Lung (tissue), 12 donors: ENCODE data around the gene CDK14. TPM values are rescaled to one million over a fixed set of nuclear protein-coding genes. Genes with fewer than 3 reads are reported as not detected.

Experiments
- ATAC-seq: fragments of 200-7000 bp; cut with Tn5 transposase; one replicate; pipeline ENCODE4 v1.9.1; 2020; ENCODE audit warnings: moderate number of reproducible peaks; ENCODE audit not compliant: insufficient read depth, low FRiP score
- DNase-seq, 3 donors: peaks; one replicate each; pipeline ENCODE4 v3.0.0-alpha.2; 2013 to 2017
- H3K27ac ChIP-seq, 2 donors: one replicate each; pipeline ENCODE4 v1.5.1; 2013; ENCODE audit warnings: mild to moderate bottlenecking in 2 of 2, moderate library complexity in 2 of 2, control low read depth in 1 of 2, inconsistent platforms in 1 of 2, low read depth in 1 of 2, low read length in 1 of 2
- H3K27me3 ChIP-seq, 3 donors: one replicate each; pipeline ENCODE4 v1.5.1; 2013; ENCODE audit warnings: low read length in 2 of 3; ENCODE audit not compliant: control insufficient read depth in 3 of 3, insufficient read depth in 3 of 3
- H3K36me3 ChIP-seq, 4 donors: one replicate each; pipeline ENCODE4 v1.5.1; 2013; ENCODE audit warnings: low read length in 4 of 4, mild to moderate bottlenecking in 1 of 4, moderate library complexity in 1 of 4; ENCODE audit not compliant: control insufficient read depth in 4 of 4, insufficient read depth in 4 of 4
- H3K4me1 ChIP-seq, 5 donors: one replicate each; pipeline ENCODE4 v1.5.1; 2013; ENCODE audit warnings: low read length in 5 of 5, mild to moderate bottlenecking in 2 of 5, moderate library complexity in 1 of 5; ENCODE audit not compliant: control insufficient read depth in 5 of 5, insufficient read depth in 5 of 5
- H3K4me3 ChIP-seq: one replicate; pipeline ENCODE4 v1.5.1; 2013; ENCODE audit warnings: mild to moderate bottlenecking, control low read depth, moderate library complexity
- H3K9ac ChIP-seq, 2 donors: one replicate each; pipeline ENCODE4 v1.5.1; 2013; ENCODE audit warnings: low read length in 2 of 2, control low read depth in 1 of 2; ENCODE audit not compliant: insufficient read depth in 1 of 2
- H3K9me3 ChIP-seq, 4 donors: one replicate each; pipeline ENCODE4 v1.5.1; 2013; ENCODE audit warnings: low read length in 3 of 4, mild to moderate bottlenecking in 1 of 4, moderate library complexity in 1 of 4; ENCODE audit not compliant: control insufficient read depth in 4 of 4, insufficient read depth in 3 of 4
- WGBS, 2 donors: extraction: QIAGEN DNeasy Blood & Tissue Kit; methylation state at CpG; one replicate each; pipeline ENCODE4 v1.1.7; 2013; 5-methylcytosine and 5-hydroxymethylcytosine counted together
- polyA plus RNA-seq, 2 donors: library from polyadenylated mRNA; stranded (reverse); fragments of 200-250 nt; gene quantifications; one replicate each; pipeline ENCODE4 v1.2.1, GENCODE V29; 2013
- total RNA-seq, 2 donors: library from RNA; depleted of rRNA in 1 of 2; stranded (reverse); fragments of >200 nt in 1 of 2; gene quantifications; one replicate each; pipeline ENCODE4 v1.2.1, GENCODE V29; 2014 to 2021
- TF ChIP-seq, protein P1 (sequence below): IDR thresholded peaks from 2 replicates; pipeline ENCODE4 v1.5.1; 2012; ENCODE audit warnings: mild to moderate bottlenecking; ENCODE audit errors: control extremely low read depth, extremely low read depth
- donor health status: control.
- donor health status: control.
- donor health status: Bipolar disorder and iron deficiency.
- donor health status: healthy.
- donor health status: DM: yes; HTN: yes; CAD: no.

CDK14 gene
- total and polyA plus RNA-seq, 4 donors = 4.3 to 117 (median 18.9) TPM

GRCh38 chr7:90891529-90891928 is 295.4 kb downstream of the CDK14 start:
- H3K36me3 ChIP-seq = no peaks in the 10 kb centered on the region
- 61 to 73% methylated on average over 1 of the region's 1 CpG for WGBS, 2 donors
- no peak for DNase-seq
- ATAC-seq = no peak
- H3K9me3 ChIP-seq = no peaks in the 10 kb centered on the region
- no peak overlapping the region for H3K9ac ChIP-seq
- no peak overlapping the region for H3K4me3 ChIP-seq
- H3K27me3 ChIP-seq = no peaks in the 10 kb centered on the region
- peaks cover 0 to 9% (median 0%) of the 10 kb centered on the region in 5 donors for H3K4me1 ChIP-seq
- TF ChIP-seq, protein P1, sequence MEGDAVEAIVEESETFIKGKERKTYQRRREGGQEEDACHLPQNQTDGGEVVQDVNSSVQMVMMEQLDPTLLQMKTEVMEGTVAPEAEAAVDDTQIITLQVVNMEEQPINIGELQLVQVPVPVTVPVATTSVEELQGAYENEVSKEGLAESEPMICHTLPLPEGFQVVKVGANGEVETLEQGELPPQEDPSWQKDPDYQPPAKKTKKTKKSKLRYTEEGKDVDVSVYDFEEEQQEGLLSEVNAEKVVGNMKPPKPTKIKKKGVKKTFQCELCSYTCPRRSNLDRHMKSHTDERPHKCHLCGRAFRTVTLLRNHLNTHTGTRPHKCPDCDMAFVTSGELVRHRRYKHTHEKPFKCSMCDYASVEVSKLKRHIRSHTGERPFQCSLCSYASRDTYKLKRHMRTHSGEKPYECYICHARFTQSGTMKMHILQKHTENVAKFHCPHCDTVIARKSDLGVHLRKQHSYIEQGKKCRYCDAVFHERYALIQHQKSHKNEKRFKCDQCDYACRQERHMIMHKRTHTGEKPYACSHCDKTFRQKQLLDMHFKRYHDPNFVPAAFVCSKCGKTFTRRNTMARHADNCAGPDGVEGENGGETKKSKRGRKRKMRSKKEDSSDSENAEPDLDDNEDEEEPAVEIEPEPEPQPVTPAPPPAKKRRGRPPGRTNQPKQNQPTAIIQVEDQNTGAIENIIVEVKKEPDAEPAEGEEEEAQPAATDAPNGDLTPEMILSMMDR = no peak
- no peak overlapping the region for H3K27ac ChIP-seq

DNA sequence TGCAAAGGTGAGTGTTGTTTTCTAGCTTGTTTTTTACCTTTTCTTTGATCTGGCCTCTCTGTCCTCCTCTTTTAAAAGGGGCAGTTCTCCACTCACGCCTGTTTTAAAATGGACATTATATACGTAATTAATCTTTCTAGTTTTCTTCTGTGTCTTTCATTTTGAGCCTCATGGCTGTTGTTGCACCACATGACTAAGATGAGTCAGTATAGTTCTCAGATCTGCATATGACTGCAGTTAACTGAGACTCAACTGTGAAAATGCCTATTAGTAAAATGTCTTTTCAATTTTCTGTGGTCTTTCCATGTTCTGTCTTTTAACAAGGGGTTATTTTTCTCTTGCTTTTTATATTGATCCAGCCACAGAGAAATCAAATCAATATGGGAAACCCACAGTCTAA is 296.1 kb downstream of the CDK14 start:
- H3K27ac ChIP-seq = no peak overlapping the region
- DNase-seq = no peak
- no peak for ATAC-seq
- no peak overlapping the region for H3K4me3 ChIP-seq
- no peak overlapping the region for H3K9ac ChIP-seq
- no peaks in the 10 kb centered on the region for H3K9me3 ChIP-seq
- H3K4me1 ChIP-seq = peaks cover 0 to 9% (median 0%) of the 10 kb centered on the region in 5 donors
- no peaks in the 10 kb centered on the region for H3K36me3 ChIP-seq
- no peaks in the 10 kb centered on the region for H3K27me3 ChIP-seq
- WGBS, 2 donors = 94 to 97% methylated on average over 2 of the region's 2 CpGs
- TF ChIP-seq, protein P1 = no peak

GRCh38 chr7:90894122-90894521 is 298.0 kb downstream of the CDK14 start:
- H3K4me3 ChIP-seq = no peak overlapping the region

More at GRCh38 chr7:90894122-90894521, 298.0 kb downstream of the CDK14 start:
- Histone ChIP-seq H3K36me3 (no peaks in the 10 kb centered on the region), H3K9ac (no peak overlapping the region), H3K27ac (no peak overlapping the region), H3K27me3 (no peaks in the 10 kb centered on the region), H3K4me1 (peaks cover 0 to 11% (median 0%) of the 10 kb centered on the region in 5 donors), H3K9me3 (no peaks in the 10 kb centered on the region)
- TF ChIP-seq, protein P1 = no peak
- DNase-seq (no peak), ATAC-seq (no peak)
- 94 to 96% methylated on average over 3 of the region's 3 CpGs for WGBS, 2 donors
